ENCODE results near the gene MAU2.

Gene MAU2, protein sequence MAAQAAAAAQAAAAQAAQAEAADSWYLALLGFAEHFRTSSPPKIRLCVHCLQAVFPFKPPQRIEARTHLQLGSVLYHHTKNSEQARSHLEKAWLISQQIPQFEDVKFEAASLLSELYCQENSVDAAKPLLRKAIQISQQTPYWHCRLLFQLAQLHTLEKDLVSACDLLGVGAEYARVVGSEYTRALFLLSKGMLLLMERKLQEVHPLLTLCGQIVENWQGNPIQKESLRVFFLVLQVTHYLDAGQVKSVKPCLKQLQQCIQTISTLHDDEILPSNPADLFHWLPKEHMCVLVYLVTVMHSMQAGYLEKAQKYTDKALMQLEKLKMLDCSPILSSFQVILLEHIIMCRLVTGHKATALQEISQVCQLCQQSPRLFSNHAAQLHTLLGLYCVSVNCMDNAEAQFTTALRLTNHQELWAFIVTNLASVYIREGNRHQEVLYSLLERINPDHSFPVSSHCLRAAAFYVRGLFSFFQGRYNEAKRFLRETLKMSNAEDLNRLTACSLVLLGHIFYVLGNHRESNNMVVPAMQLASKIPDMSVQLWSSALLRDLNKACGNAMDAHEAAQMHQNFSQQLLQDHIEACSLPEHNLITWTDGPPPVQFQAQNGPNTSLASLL

DNA sequence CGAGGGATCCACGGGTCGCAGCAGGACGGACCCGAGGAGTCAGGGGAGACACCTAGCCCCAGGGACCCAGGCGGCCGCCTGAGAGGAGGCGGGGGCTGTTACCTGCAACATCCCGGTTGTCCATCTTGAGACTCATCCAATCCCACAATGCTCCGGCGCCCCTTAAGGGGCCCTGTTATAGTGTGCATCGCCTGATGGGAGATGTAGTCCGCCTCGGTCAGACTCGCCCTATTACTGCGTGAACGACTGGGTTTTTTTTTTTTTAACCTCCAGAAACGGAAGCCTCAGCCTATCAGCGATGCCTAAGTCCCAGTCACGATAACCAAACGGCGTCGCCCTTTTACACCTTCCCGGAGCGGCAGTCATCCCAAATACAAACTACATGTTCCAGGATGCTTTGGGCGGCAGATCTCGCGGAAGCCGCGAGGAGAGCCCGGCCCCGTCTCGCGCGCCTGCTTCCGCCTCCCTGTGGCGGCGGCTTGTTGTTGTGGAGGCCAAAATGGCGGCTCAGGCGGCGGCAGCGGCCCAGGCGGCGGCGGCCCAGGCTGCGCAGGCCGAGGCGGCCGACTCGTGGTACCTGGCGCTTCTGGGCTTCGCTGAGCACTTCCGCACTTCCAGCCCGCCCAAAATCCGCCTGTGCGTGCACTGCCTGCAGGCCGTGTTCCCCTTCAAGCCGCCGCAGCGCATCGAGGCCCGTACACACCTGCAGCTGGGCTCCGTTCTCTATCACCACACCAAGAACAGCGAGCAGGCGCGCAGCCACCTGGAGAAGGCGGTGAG lies at the start of gene MAU2, which contains the start of gene SUGP1:
TSS of gene MAU2 (plus strand) at position 469 of the 780 bp plus-strand sequence. CDS start at position 500, 31 bp downstream.
TSS of gene SUGP1 (minus strand) at position 149 of the 780 bp plus-strand sequence. CDS start at position 136, 13 bp downstream.
- Histone ChIP-seq H3K4me2 (ENCODE audit: low read depth, low read length, poor library complexity, severe bottlenecking) (peak within 1 kb of the TSS; percentile 92), H3K79me2 (ENCODE audit: insufficient read depth, low read length) (peaks cover 77% of the 10 kb centered on the region), H3K9me2 (replicated peaks; ENCODE audit: low read depth, low read length) (no peaks in the 10 kb centered on the region), H3K36me3 (ENCODE audit: insufficient read depth, low read length) (peaks cover under 1% of the 10 kb centered on the region; the same call in 1 of the 2 replicates), H3K9me3 (ENCODE audit: insufficient read depth, low read depth, low read length) (no peaks in the 10 kb centered on the region), H3K9ac (ENCODE audit: low read depth, low read length, poor library complexity, severe bottlenecking) (peak within 1 kb of the TSS; percentile 98), H3F3A (ENCODE audit: low read depth) (no peaks in the 10 kb centered on the region), H3K27me3 (ENCODE audit: insufficient read depth, low read length, poor library complexity, severe bottlenecking) (no peaks in the 10 kb centered on the region), H3K4me3 (ENCODE audit: low read length, poor library complexity, severe bottlenecking) (peak within 1 kb of the TSS; percentile 86), H2AFZ (ENCODE audit: low read length) (peak within 1 kb of the TSS; percentile 97), H4K20me1 (ENCODE audit: insufficient read depth, low read length, poor library complexity, severe bottlenecking) (peaks cover 18% of the 10 kb centered on the region), H3K4me1 (ENCODE audit: insufficient read depth, low read length, poor library complexity, severe bottlenecking) (peaks cover 31% of the 10 kb centered on the region)
- no peak for TF ChIP-seq EZH2phosphoT487 (IDR thresholded peaks at IDR 0.05; ENCODE audit: borderline replicate concordance)
- TF ChIP-seq, protein P1, sequence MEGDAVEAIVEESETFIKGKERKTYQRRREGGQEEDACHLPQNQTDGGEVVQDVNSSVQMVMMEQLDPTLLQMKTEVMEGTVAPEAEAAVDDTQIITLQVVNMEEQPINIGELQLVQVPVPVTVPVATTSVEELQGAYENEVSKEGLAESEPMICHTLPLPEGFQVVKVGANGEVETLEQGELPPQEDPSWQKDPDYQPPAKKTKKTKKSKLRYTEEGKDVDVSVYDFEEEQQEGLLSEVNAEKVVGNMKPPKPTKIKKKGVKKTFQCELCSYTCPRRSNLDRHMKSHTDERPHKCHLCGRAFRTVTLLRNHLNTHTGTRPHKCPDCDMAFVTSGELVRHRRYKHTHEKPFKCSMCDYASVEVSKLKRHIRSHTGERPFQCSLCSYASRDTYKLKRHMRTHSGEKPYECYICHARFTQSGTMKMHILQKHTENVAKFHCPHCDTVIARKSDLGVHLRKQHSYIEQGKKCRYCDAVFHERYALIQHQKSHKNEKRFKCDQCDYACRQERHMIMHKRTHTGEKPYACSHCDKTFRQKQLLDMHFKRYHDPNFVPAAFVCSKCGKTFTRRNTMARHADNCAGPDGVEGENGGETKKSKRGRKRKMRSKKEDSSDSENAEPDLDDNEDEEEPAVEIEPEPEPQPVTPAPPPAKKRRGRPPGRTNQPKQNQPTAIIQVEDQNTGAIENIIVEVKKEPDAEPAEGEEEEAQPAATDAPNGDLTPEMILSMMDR (conservative IDR thresholded peaks at IDR 0.05; ENCODE audit: low read length) = no peak

DNA sequence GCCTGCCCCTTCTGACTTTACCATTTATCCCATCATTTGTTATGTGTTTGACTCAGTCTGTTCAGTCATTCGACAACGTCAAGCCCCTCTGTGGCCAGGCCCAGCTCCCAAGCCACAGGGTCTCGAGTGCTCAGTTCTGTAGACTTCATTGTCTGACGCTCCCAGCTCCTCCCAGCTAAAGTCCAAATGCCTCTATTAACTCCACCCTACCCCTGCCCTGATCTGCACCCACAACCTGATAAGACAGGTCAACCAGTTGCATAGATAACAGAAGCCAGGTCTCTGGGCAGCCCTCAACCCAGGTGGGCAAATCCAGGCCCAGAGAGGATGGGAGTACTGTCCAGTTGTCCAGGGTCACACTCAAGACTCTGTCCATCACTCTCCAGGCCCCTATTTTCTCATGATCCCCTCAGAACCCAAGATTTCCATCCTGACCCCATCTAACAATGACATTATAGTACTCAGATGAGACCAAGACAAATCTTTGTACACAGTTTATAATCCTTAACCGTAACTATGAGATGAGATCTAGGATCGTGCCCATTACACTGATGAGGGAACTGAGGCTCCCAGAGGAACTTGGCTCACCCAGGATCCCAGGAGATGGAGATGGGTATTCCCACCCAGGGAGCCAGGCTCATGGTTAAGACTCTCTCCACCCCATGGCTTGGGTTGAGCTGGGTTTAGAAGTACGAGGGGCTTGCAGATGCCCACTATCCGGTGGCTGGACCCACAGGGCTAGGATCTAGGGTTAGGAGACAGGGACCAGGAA lies 48.6 kb upstream of the MAU2 start:
- no peak overlapping the region for H3K4me3 ChIP-seq (ENCODE audit: low read length, poor library complexity, severe bottlenecking)
- no peaks in the 10 kb centered on the region for H3K79me2 ChIP-seq (ENCODE audit: insufficient read depth, low read length)
- no peak overlapping the region for H3K4me2 ChIP-seq (ENCODE audit: low read depth, low read length, poor library complexity, severe bottlenecking)
- H3K9me3 ChIP-seq (ENCODE audit: insufficient read depth, low read depth, low read length) = no peaks in the 10 kb centered on the region
- H3K4me1 ChIP-seq (ENCODE audit: insufficient read depth, low read length, poor library complexity, severe bottlenecking) = no peaks in the 10 kb centered on the region
- no peak overlapping the region for H3K9ac ChIP-seq (ENCODE audit: low read depth, low read length, poor library complexity, severe bottlenecking)
- no peak overlapping the region for H2AFZ ChIP-seq (ENCODE audit: low read length)
- no peaks in the 10 kb centered on the region for H3K9me2 ChIP-seq (replicated peaks; ENCODE audit: low read depth, low read length)
- no peaks in the 10 kb centered on the region for H3K27me3 ChIP-seq (ENCODE audit: insufficient read depth, low read length, poor library complexity, severe bottlenecking)
- no peaks in the 10 kb centered on the region for H4K20me1 ChIP-seq (ENCODE audit: insufficient read depth, low read length, poor library complexity, severe bottlenecking)
- peaks cover 16% of the 10 kb centered on the region; the same call in 1 of the 2 replicates for H3K36me3 ChIP-seq (ENCODE audit: insufficient read depth, low read length)
- no peak for TF ChIP-seq EZH2phosphoT487 (IDR thresholded peaks at IDR 0.05; ENCODE audit: borderline replicate concordance)
- TF ChIP-seq, protein P1 (conservative IDR thresholded peaks at IDR 0.05; ENCODE audit: low read length) = no peak
- no peaks in the 10 kb centered on the region for H3F3A ChIP-seq (ENCODE audit: low read depth)

DNA sequence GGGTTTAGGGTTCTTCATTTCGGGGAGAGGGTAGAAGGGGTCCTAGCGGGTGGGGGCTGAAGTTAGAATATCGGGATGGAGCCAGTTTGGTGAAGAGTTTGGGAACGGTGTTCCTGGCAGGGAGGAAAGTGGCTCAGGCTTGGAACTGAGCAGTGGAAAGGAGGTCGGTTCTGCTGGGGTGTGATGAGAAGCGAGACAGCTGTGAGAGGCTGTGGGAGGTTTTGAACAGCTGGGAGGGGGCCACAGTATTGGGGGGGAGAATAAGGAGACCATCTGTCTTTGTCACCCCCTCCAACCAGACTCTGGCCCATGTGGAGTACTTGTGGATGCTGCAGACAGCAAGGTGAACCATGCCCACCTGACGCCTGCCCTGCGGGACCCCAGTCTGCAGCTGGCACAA lies 46.5 kb upstream of the MAU2 start:
- Histone ChIP-seq H3K9me2 (replicated peaks; ENCODE audit: low read depth, low read length) (no peaks in the 10 kb centered on the region), H3K4me2 (ENCODE audit: low read depth, low read length, poor library complexity, severe bottlenecking) (no peak overlapping the region), H3K4me1 (ENCODE audit: insufficient read depth, low read length, poor library complexity, severe bottlenecking) (no peaks in the 10 kb centered on the region), H3K4me3 (ENCODE audit: low read length, poor library complexity, severe bottlenecking) (no peak overlapping the region), H3K36me3 (ENCODE audit: insufficient read depth, low read length) (peaks cover 36% of the 10 kb centered on the region; the same call in 1 of the 2 replicates), H3K27me3 (ENCODE audit: insufficient read depth, low read length, poor library complexity, severe bottlenecking) (no peaks in the 10 kb centered on the region), H2AFZ (ENCODE audit: low read length) (no peak overlapping the region), H3K9me3 (ENCODE audit: insufficient read depth, low read depth, low read length) (no peaks in the 10 kb centered on the region), H3K9ac (ENCODE audit: low read depth, low read length, poor library complexity, severe bottlenecking) (no peak overlapping the region), H4K20me1 (ENCODE audit: insufficient read depth, low read length, poor library complexity, severe bottlenecking) (no peaks in the 10 kb centered on the region), H3K79me2 (ENCODE audit: insufficient read depth, low read length) (no peaks in the 10 kb centered on the region), H3F3A (ENCODE audit: low read depth) (no peaks in the 10 kb centered on the region)
- no peak for TF ChIP-seq EZH2phosphoT487 (IDR thresholded peaks at IDR 0.05; ENCODE audit: borderline replicate concordance)
- TF ChIP-seq, protein P1 (conservative IDR thresholded peaks at IDR 0.05; ENCODE audit: low read length) = no peak

Measured in Loucy (cell line).